IPS DF 4.7 (cell line): ENCODE data around the gene TMEM52.

Experiments
- DNase-seq: peaks from one replicate; pipeline ENCODE4 v3.0.0-alpha.2; 2013; ENCODE audit warnings: low spot score; ENCODE audit errors: extremely low read depth

The TMEM52 gene

GRCh38 chr1:1914971-1915692 is 3.9 kb downstream of the TMEM52 start, which contains the start of gene CALML6:
CALML6 (plus strand) TSS chr1:1915260; CDS start chr1:1915281, 21 bp downstream.
- DNase-seq: no peak

- DNase-seq: no peak
Measured at GRCh38 chr1:1914101-1914970, 4.7 kb downstream of the TMEM52 start.

- DNase-seq: no peak
Measured at GRCh38 chr1:1911350-1912041, 7.6 kb downstream of the TMEM52 start.

- no peak for DNase-seq
Measured at GRCh38 chr1:1910651-1911331, 8.3 kb downstream of the TMEM52 start.

GRCh38 chr1:1910033-1910465 is 9.0 kb downstream of the TMEM52 start:
- DNase-seq: no peak

- no peak for DNase-seq
Measured at GRCh38 chr1:1908506-1908791, 10.6 kb downstream of the TMEM52 start.

- no peak for DNase-seq
Measured at GRCh38 chr1:1907098-1907736, 11.9 kb downstream of the TMEM52 start.

- DNase-seq: no peak
Measured at GRCh38 chr1:1906185-1907097, 12.6 kb downstream of the TMEM52 start.

GRCh38 chr1:1903224-1903623 is 15.9 kb downstream of the TMEM52 start:
- DNase-seq: no peak

GRCh38 chr1:1901641-1902294 is 17.3 kb downstream of the TMEM52 start:
- DNase-seq: no peak

- no peak for DNase-seq
Measured at GRCh38 chr1:1900883-1901640, 18.0 kb downstream of the TMEM52 start.

GRCh38 chr1:1899967-1900327 is 19.1 kb downstream of the TMEM52 start:
- no peak for DNase-seq

- DNase-seq: no peak
Measured at GRCh38 chr1:1899266-1899966, 19.7 kb downstream of the TMEM52 start.

GRCh38 chr1:1898246-1898933 is 20.7 kb downstream of the TMEM52 start:
- DNase-seq: no peak

- no peak for DNase-seq
Measured at GRCh38 chr1:1895456-1896336, 23.4 kb downstream of the TMEM52 start.

- no peak for DNase-seq
Measured at GRCh38 chr1:1895060-1895418, 24.0 kb downstream of the TMEM52 start.
